Measurements from ENCODE around the gene KLHDC8A.

Gene KLHDC8A

GRCh38 chr1:205317311-205317917, 39.3 kb downstream of the KLHDC8A start (continued):
- no peak for TF ChIP-seq PRDM2 (tag by site-specific recombination; IDR thresholded peaks at IDR 0.05; ENCODE audit: borderline replicate concordance)
- TF ChIP-seq ZFP37 (tag by site-specific recombination; IDR thresholded peaks at IDR 0.05) = no peak
- TF ChIP-seq ZNF660 (tag by site-specific recombination; IDR thresholded peaks at IDR 0.05) = no peak
- TF ChIP-seq ZSCAN16 (tag by site-specific recombination; IDR thresholded peaks at IDR 0.05) = no peak
- TF ChIP-seq ZNF274 (IDR thresholded peaks at IDR 0.05; ENCODE audit: low read length) = no peak
- TF ChIP-seq ZNF274 (tag by site-specific recombination; IDR thresholded peaks at IDR 0.05; ENCODE audit: borderline replicate concordance) = no peak
- TF ChIP-seq ZSCAN30 (tag by site-specific recombination; IDR thresholded peaks at IDR 0.05) = 0 out of 2 replicates have a peak, but pooled peaks have one; percentile 23
- no peak for TF ChIP-seq ZNF830 (tag by site-specific recombination; IDR thresholded peaks at IDR 0.05; ENCODE audit: low read depth)
- TF ChIP-seq GLIS2 (tag by site-specific recombination; IDR thresholded peaks at IDR 0.05) = peak; percentile 50

- Histone ChIP-seq H3K4me3 (ENCODE audit: low read depth, low read length) (no peak overlapping the region), H3K36me3 (ENCODE audit: control insufficient read depth in 2 of 2, insufficient read depth in 1 of 2, low read length in 2 of 2) (peaks cover 0 to 7% of the 10 kb centered on the region in 2 experiments; a peak in 1 of 3 replicates), H3K4me1 (ENCODE audit: control insufficient read depth, insufficient read depth, low read length) (peaks cover 10% of the 10 kb centered on the region), H3K9me3 (ENCODE audit: control insufficient read depth, insufficient read depth, low read depth, low read length) (no peaks in the 10 kb centered on the region), H3K27ac (ENCODE audit: extremely low read depth, low read depth, low read length) (no peak overlapping the region)
- ChIA-PET CTCF (interaction anchor here (1.5 to 2.9 kb wide), 3 partner anchors 9 to 43 kb away, joined by 4 to 11 read pairs (median 8); no protein-coding TSS in a partner anchor), POLR2A (no interaction called here)
- TF ChIP-seq ZFP69B (tag by site-specific recombination; IDR thresholded peaks at IDR 0.05) = no peak
- no peak for TF ChIP-seq ZNF623 (tag by site-specific recombination; IDR thresholded peaks at IDR 0.05)
- no peak for TF ChIP-seq ZNF114 (tag by site-specific recombination; IDR thresholded peaks at IDR 0.05)
- no peak for TF ChIP-seq GLIS1 (tag by site-specific recombination; IDR thresholded peaks at IDR 0.05)
- no peak for TF ChIP-seq ZNF280D (tag by site-specific recombination; IDR thresholded peaks at IDR 0.05)
- no peak for TF ChIP-seq ZNF398 (tag by site-specific recombination; IDR thresholded peaks at IDR 0.05)
- TF ChIP-seq TCF7L2 (IDR thresholded peaks at IDR 0.05; ENCODE audit: borderline replicate concordance, low read depth, low read length) = no peak
- TF ChIP-seq GLI2 (tag by site-specific recombination; IDR thresholded peaks at IDR 0.05; ENCODE audit: borderline replicate concordance, low read depth) = no peak
- TF ChIP-seq ZSCAN18 (tag by site-specific recombination; IDR thresholded peaks at IDR 0.05) = no peak
- no peak for TF ChIP-seq ZNF830 (tag by site-specific recombination; IDR thresholded peaks at IDR 0.05; ENCODE audit: low read depth)
- TF ChIP-seq ZNF621 (tag by site-specific recombination; IDR thresholded peaks at IDR 0.05) = no peak
- no peak for TF ChIP-seq ZNF391 (tag by site-specific recombination; IDR thresholded peaks at IDR 0.05; ENCODE audit: borderline replicate concordance, low read depth)
Measured at GRCh38 chr1:205316161-205316566, 40.6 kb downstream of the KLHDC8A start.

All from HEK293 (cell line).